GM21381 (cell line): ENCODE measurements around the gene PLEKHG4B.
"Not testable (repeated sequence)": the region's sequence is repeated elsewhere in the genome, so short reads cannot be mapped to it uniquely, and the experiment has no call there.

Experiments used
- ATAC-seq: cut with Tn5 transposase; IDR thresholded peaks from one replicate; pipeline ENCODE4 v1.9.1; 2021; ENCODE audit warnings: mild to moderate bottlenecking, moderate library complexity; ENCODE audit not compliant: unreplicated experiment

Gene PLEKHG4B

GRCh38 chr5:197892-198489, 106.0 kb downstream of the PLEKHG4B start:
- ATAC-seq: no peak

GRCh38 chr5:198516-199196, 106.7 kb downstream of the PLEKHG4B start:
- no peak for ATAC-seq

GRCh38 chr5:199197-199949, 107.4 kb downstream of the PLEKHG4B start:
- ATAC-seq: no peak

- ATAC-seq: no peak
These were observed 108.1 kb downstream of the PLEKHG4B start for GRCh38 chr5:199950-200645.

GRCh38 chr5:200985-201384, 109.0 kb downstream of the PLEKHG4B start:
- ATAC-seq: no peak

- no peak for ATAC-seq
These were observed 109.7 kb downstream of the PLEKHG4B start for GRCh38 chr5:201672-202071.

- no peak for ATAC-seq
These were observed 111.4 kb downstream of the PLEKHG4B start for GRCh38 chr5:203246-203930.

- no peak for ATAC-seq
These were observed 112.0 kb downstream of the PLEKHG4B start for GRCh38 chr5:204001-204400.

- ATAC-seq: no peak
These were observed 112.5 kb downstream of the PLEKHG4B start for GRCh38 chr5:204462-204861.

GRCh38 chr5:204966-205670, 113.2 kb downstream of the PLEKHG4B start:
- no peak for ATAC-seq

- ATAC-seq: no peak
These were observed 114.4 kb downstream of the PLEKHG4B start for GRCh38 chr5:206406-206805.

- no peak for ATAC-seq
These were observed 115.1 kb downstream of the PLEKHG4B start for GRCh38 chr5:206927-207536.

- no peak for ATAC-seq
These were observed 115.6 kb downstream of the PLEKHG4B start for GRCh38 chr5:207599-207998.

- ATAC-seq: no peak
These were observed 116.6 kb downstream of the PLEKHG4B start for GRCh38 chr5:208449-209114.

- no peak for ATAC-seq
These were observed 121.9 kb downstream of the PLEKHG4B start for GRCh38 chr5:213803-214395.

GRCh38 chr5:215256-215655, 123.3 kb downstream of the PLEKHG4B start:
- not testable (repeated sequence) for ATAC-seq

GRCh38 chr5:216076-216475, 124.1 kb downstream of the PLEKHG4B start:
- ATAC-seq: not testable (repeated sequence)

- peak; percentile 75 for ATAC-seq
These were observed 125.8 kb downstream of the PLEKHG4B start, which contains the start of the genes CCDC127 and SDHA for GRCh38 chr5:217494-218456. Gene CCDC127, minus strand, starts transcription at chr5:218153. Its CDS starts 1,304 bp downstream, at chr5:216849. Gene SDHA, plus strand, starts transcription at chr5:218320. Its CDS starts 36 bp downstream, at chr5:218356.
